RWPE2 (cell line): ENCODE measurements around the gene GPX3.

Source experiments
- ATAC-seq: fragments of 200-7000 bp; cut with Tn5 transposase; 3 replicates; pipeline ENCODE4 v1.9.1; 2021; ENCODE audit warnings: low read depth
- DNase-seq: peaks from one replicate; pipeline ENCODE4 v3.0.0-alpha.2; 2020; ENCODE audit warnings: low spot score
- H3K27ac ChIP-seq: fragments of 450-650 bp; 2 replicates; pipeline ENCODE4 v1.5.1; 2017; ENCODE audit warnings: mild to moderate bottlenecking; ENCODE audit not compliant: poor library complexity, severe bottlenecking
- H3K27me3 ChIP-seq: fragments of 250-450 bp; sonication (Bioruptor Pico); 2 replicates; pipeline ENCODE4 v1.5.1; 2021; ENCODE audit warnings: mild to moderate bottlenecking, moderate library complexity; ENCODE audit not compliant: insufficient read depth, poor library complexity, severe bottlenecking
- H3K36me3 ChIP-seq: fragments of 250-450 bp; sonication (Bioruptor Pico); 2 replicates; pipeline ENCODE4 v1.5.1; 2020; ENCODE audit warnings: low read depth, mild to moderate bottlenecking, moderate library complexity
- H3K4me1 ChIP-seq: fragments of 250-450 bp; sonication (Bioruptor Pico); 2 replicates; pipeline ENCODE4 v1.5.1; 2021; ENCODE audit warnings: mild to moderate bottlenecking, moderate library complexity; ENCODE audit not compliant: insufficient read depth, poor library complexity, severe bottlenecking
- H3K4me3 ChIP-seq: fragments of 250-450 bp; sonication (Bioruptor Pico); 2 replicates; pipeline ENCODE4 v1.5.1; 2021; ENCODE audit warnings: mild to moderate bottlenecking, moderate library complexity; ENCODE audit not compliant: severe bottlenecking
- H3K9me3 ChIP-seq: fragments of 250-450 bp; sonication (Bioruptor Pico); 2 replicates; pipeline ENCODE4 v1.5.1; 2021; ENCODE audit warnings: mild to moderate bottlenecking, moderate library complexity; ENCODE audit not compliant: severe bottlenecking
- TF ChIP-seq, protein P1 (sequence below): fragments of 450-650 bp; IDR thresholded peaks from one replicate; pipeline ENCODE4 v1.5.1; 2017; ENCODE audit warnings: mild to moderate bottlenecking, moderate library complexity; ENCODE audit not compliant: poor library complexity, severe bottlenecking

Gene GPX3

GRCh38 chr5:151023651-151024050 lies 3.3 kb downstream of the GPX3 start:
- peak overlapping the region; percentile 66 for H3K27ac ChIP-seq
- no peak for DNase-seq
- peak; percentile 53 for ATAC-seq

GRCh38 chr5:151024440-151025249 lies 4.3 kb downstream of the GPX3 start:
- Histone ChIP-seq H3K27ac (peak overlapping the region; percentile 66), H3K4me3 (no peak overlapping the region), H3K4me1 (peaks cover 33% of the 10 kb centered on the region), H3K9me3 (no peaks in the 10 kb centered on the region), H3K27me3 (no peaks in the 10 kb centered on the region), H3K36me3 (peaks cover 18% of the 10 kb centered on the region)
- ATAC-seq (no peak), DNase-seq (no peak)
- TF ChIP-seq, protein P1, sequence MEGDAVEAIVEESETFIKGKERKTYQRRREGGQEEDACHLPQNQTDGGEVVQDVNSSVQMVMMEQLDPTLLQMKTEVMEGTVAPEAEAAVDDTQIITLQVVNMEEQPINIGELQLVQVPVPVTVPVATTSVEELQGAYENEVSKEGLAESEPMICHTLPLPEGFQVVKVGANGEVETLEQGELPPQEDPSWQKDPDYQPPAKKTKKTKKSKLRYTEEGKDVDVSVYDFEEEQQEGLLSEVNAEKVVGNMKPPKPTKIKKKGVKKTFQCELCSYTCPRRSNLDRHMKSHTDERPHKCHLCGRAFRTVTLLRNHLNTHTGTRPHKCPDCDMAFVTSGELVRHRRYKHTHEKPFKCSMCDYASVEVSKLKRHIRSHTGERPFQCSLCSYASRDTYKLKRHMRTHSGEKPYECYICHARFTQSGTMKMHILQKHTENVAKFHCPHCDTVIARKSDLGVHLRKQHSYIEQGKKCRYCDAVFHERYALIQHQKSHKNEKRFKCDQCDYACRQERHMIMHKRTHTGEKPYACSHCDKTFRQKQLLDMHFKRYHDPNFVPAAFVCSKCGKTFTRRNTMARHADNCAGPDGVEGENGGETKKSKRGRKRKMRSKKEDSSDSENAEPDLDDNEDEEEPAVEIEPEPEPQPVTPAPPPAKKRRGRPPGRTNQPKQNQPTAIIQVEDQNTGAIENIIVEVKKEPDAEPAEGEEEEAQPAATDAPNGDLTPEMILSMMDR = no peak

More at GRCh38 chr5:151023651-151024050, 3.3 kb downstream of the GPX3 start:
- Histone ChIP-seq H3K4me1 (peaks cover 33% of the 10 kb centered on the region), H3K9me3 (no peaks in the 10 kb centered on the region), H3K27me3 (no peaks in the 10 kb centered on the region), H3K36me3 (peaks cover 8% of the 10 kb centered on the region), H3K4me3 (no peak overlapping the region)
- TF ChIP-seq, protein P1 = no peak

DNA sequence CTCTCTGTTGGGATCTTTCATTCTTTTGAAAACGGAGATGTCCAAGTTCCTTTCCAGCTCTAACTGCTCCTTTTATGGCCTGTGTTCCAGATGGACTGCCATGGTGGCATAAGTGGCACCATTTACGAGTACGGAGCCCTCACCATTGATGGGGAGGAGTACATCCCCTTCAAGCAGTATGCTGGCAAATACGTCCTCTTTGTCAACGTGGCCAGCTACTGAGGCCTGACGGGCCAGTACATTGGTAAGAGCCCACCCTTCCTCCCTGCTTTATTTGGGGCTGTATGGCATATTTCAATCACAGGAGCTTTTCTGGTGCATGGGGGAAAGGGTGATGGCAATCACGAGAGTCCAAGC lies 4.8 kb downstream of the GPX3 start:
- H3K4me3 ChIP-seq = no peak overlapping the region
- H3K27ac ChIP-seq = no peak overlapping the region
- peaks cover 24% of the 10 kb centered on the region for H3K36me3 ChIP-seq
- TF ChIP-seq, protein P1 = no peak
- H3K4me1 ChIP-seq = peaks cover 33% of the 10 kb centered on the region
- no peak for ATAC-seq
- H3K27me3 ChIP-seq = no peaks in the 10 kb centered on the region
- no peaks in the 10 kb centered on the region for H3K9me3 ChIP-seq
- no peak for DNase-seq

DNA sequence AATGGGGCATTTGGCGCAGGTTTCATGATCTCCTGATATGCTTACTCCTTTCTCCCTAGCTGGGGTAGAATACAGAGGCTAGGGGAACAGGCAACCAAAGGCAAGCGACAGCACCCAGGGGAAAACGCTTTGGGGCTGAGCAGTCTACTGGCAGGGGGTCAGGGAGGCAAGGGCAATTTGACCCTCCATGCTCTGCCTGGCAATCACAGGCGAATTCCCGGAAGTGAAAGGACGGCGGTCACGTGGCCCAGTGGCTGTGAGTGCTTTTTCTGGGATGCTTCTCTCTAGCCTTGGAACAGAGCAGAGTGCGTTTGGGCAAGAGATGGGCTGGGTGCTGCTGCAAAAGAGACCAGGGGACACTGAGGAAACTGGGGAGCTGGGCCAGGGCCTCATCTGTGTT lies 5.7 kb downstream of the GPX3 start:
- Histone ChIP-seq H3K4me3 (no peak overlapping the region), H3K36me3 (peaks cover 33% of the 10 kb centered on the region), H3K9me3 (no peaks in the 10 kb centered on the region), H3K27ac (no peak overlapping the region), H3K4me1 (peaks cover 33% of the 10 kb centered on the region), H3K27me3 (no peaks in the 10 kb centered on the region)
- DNase-seq = no peak
- ATAC-seq = no peak
- TF ChIP-seq, protein P1 = no peak

GRCh38 chr5:151026679-151027078 lies 6.3 kb downstream of the GPX3 start:
- no peaks in the 10 kb centered on the region for H3K27me3 ChIP-seq
- H3K4me3 ChIP-seq = no peak overlapping the region
- H3K9me3 ChIP-seq = no peaks in the 10 kb centered on the region
- H3K4me1 ChIP-seq = peaks cover 31% of the 10 kb centered on the region
- ATAC-seq = no peak
- TF ChIP-seq, protein P1 = no peak
- peaks cover 39% of the 10 kb centered on the region for H3K36me3 ChIP-seq
- H3K27ac ChIP-seq = no peak overlapping the region
- DNase-seq = no peak
